ENCODE results near the gene AFTPH. TPM values are rescaled to one million over a fixed set of nuclear protein-coding genes. Genes with fewer than 3 reads are reported as not detected.
A peak's percentile ranks its signal among the peaks of the same experiment; 100 is the strongest.

Gene AFTPH
- total RNA-seq, 6 experiments from 2014 or later: 14.9 to 24.4 (median 19.8) TPM

DNA sequence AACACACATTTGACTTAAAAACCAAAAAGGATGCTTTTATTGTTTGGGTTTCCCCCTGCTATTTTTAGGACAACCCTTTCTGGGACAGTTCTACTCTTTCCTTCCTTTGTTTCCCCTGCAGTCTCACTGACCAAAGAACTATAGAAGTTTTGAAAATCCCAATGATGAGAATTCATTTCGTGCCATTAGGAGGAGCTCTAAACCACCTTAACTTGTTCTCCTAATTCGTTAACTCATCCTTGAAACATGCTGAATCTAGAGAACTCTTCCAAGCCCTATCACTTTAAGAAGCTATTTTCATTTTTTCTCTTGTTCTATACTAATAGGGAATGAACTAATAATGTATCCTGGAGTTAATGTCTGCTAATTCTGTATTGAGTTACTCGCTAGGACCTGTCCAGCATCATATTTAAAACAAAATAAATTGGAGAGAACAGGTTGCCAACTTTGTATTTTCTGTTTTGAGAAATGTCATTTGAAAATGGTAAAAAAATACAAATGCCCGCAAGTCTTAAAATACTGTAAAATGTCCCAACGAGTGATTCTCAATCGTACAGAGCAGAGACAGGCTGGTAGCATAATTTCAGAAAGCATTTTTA lies 62.9 kb downstream of the AFTPH start:
- Histone ChIP-seq H3K4me1 (peaks cover 0 to 5% (median under 1%) of the 10 kb centered on the region in 4 donors), H3K27ac (no peak overlapping the region), H3K4me3 (no peak overlapping the region), H3K36me3 (peaks cover 0 to 15% (median 3%) of the 10 kb centered on the region in 4 donors), H3K27me3 (no peaks in the 10 kb centered on the region), H3K9me3 (no peaks in the 10 kb centered on the region)
- intact Hi-C loops (cut with DNase I): no loop called here
- no peak for TF ChIP-seq POLR2A (IDR thresholded peaks at IDR 0.05)
- TF ChIP-seq, protein P1, sequence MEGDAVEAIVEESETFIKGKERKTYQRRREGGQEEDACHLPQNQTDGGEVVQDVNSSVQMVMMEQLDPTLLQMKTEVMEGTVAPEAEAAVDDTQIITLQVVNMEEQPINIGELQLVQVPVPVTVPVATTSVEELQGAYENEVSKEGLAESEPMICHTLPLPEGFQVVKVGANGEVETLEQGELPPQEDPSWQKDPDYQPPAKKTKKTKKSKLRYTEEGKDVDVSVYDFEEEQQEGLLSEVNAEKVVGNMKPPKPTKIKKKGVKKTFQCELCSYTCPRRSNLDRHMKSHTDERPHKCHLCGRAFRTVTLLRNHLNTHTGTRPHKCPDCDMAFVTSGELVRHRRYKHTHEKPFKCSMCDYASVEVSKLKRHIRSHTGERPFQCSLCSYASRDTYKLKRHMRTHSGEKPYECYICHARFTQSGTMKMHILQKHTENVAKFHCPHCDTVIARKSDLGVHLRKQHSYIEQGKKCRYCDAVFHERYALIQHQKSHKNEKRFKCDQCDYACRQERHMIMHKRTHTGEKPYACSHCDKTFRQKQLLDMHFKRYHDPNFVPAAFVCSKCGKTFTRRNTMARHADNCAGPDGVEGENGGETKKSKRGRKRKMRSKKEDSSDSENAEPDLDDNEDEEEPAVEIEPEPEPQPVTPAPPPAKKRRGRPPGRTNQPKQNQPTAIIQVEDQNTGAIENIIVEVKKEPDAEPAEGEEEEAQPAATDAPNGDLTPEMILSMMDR (IDR thresholded peaks at IDR 0.05): peak; percentile 54 to 67 (median 61)
- ATAC-seq: peak; percentile 78 to 86 (median 78)
- no peak for DNase-seq
- WGBS (ENCODE audit: insufficient coverage, low coverage, low lambda C conversion rate, missing lambda C conversion rate): 44% methylated on average over 6 of the region's 6 CpGs

DNA sequence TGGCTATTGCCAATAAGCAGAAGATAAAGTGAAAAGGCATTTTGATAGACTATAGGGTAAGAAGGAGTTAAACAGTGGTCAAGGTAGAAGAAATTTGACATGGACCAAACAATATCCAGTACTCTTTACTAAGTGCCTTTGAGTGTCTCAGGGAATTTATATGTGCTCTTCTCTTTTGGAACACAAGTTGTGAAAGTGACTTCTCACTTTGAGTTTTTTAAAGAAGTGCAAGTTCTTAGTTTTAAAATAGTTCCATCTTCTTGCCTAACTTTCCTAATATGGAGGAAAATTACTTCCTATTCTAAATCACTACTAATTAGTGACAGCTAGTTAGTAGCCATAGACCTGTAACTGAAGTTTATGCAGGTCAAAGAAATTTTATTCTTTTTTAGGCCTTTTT lies 63.4 kb downstream of the AFTPH start:
- no peak for DNase-seq
- no peak for ATAC-seq
- H3K36me3 ChIP-seq: peaks cover 0 to 15% (median 6%) of the 10 kb centered on the region in 4 donors
- H3K27ac ChIP-seq: no peak overlapping the region
- no peaks in the 10 kb centered on the region for H3K27me3 ChIP-seq
- H3K4me1 ChIP-seq: peaks cover 0 to 5% (median 0%) of the 10 kb centered on the region in 4 donors
- no peak overlapping the region for H3K4me3 ChIP-seq
- TF ChIP-seq POLR2A (IDR thresholded peaks at IDR 0.05): no peak
- TF ChIP-seq, protein P1 (IDR thresholded peaks at IDR 0.05): no peak
- H3K9me3 ChIP-seq: no peaks in the 10 kb centered on the region
- intact Hi-C loops (cut with DNase I): no loop called here

DNA sequence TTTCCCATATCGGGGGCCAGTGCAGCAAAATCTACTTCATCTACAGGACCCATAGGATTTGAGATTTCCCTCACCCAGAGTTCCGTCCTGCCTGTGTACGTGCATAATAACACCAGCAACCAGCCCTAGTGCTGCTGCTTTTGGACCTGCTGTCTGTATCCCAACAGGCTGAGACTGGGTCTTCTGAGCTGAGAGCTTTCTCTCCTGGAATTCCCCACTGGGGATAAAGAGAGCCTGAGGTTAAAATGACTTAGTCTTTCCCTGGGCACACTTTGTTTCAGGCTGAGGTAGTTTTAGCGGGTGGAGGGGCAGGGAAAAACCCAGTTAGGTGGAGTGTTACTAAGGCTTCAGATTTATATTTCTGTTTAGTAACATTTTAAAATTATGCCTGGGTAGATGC lies 67.1 kb downstream of the AFTPH start:
- no peak overlapping the region for H3K4me3 ChIP-seq
- no peak for DNase-seq
- peaks cover 0 to 11% (median 6%) of the 10 kb centered on the region in 4 donors for H3K36me3 ChIP-seq
- TF ChIP-seq, protein P1 (IDR thresholded peaks at IDR 0.05): no peak
- TF ChIP-seq POLR2A (IDR thresholded peaks at IDR 0.05): no peak
- intact Hi-C loops (cut with DNase I): loop anchor here (10.0 kb wide), 1 partner anchor 274 kb away; no protein-coding TSS in a partner anchor
- no peaks in the 10 kb centered on the region for H3K9me3 ChIP-seq
- H3K27me3 ChIP-seq: no peaks in the 10 kb centered on the region
- ATAC-seq: no peak
- 89% methylated on average over 3 of the region's 4 CpGs for WGBS (ENCODE audit: insufficient coverage, low coverage, low lambda C conversion rate, missing lambda C conversion rate)
- peaks cover 0 to 5% (median 0%) of the 10 kb centered on the region in 4 donors for H3K4me1 ChIP-seq
- no peak overlapping the region for H3K27ac ChIP-seq

DNA sequence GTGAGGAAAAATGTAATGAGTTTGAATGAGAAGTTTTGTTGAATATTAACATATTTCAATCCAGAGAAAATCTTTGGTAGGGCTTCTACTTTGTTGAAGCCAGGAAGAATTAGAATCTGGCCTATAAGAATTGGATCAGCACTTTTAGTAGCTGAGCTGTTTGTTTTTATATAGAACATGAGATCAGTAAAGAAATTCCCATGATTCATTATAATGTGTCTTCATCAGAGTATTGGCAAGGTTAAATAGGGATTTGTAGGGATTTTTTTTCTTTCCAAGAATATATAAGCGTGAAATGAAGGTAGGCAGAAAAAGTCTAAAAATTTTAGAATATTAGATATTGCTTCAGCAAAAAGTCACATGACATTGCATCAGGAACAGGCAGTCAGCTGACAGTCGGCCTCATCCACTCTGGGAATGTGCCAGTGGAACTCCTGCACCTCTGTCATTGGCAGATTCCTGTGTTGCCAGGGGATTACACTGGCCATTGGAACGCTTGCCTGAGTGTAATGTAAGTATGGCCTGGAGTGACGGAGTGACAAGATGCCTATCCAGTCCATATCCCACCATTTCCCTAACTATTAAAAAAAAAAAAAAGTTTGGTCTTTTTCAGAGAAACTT lies 69.0 kb downstream of the AFTPH start:
- no peak overlapping the region for H3K27ac ChIP-seq
- H3K4me3 ChIP-seq: no peak overlapping the region
- intact Hi-C loops (cut with DNase I): loop anchor here (10.0 kb wide), 1 partner anchor 272 kb away; no protein-coding TSS in a partner anchor
- no peaks in the 10 kb centered on the region for H3K4me1 ChIP-seq
- H3K9me3 ChIP-seq: no peaks in the 10 kb centered on the region
- no peaks in the 10 kb centered on the region for H3K27me3 ChIP-seq
- ATAC-seq (peak in 2 of 4 donors; percentile 77 to 81), DNase-seq (peak in 1 of 3 donors; percentile 39)
- TF ChIP-seq, protein P1 (IDR thresholded peaks at IDR 0.05): no peak
- TF ChIP-seq POLR2A (IDR thresholded peaks at IDR 0.05): no peak
- 83% methylated on average over 4 of the region's 4 CpGs for WGBS (ENCODE audit: insufficient coverage, low coverage, low lambda C conversion rate, missing lambda C conversion rate)
- H3K36me3 ChIP-seq: peaks cover 0 to 11% (median 5%) of the 10 kb centered on the region in 4 donors

Data from right lobe of liver (tissue), 6 donors.